Caco-2 (cell line): Measurements from ENCODE around the gene BLTP2. TPM values are rescaled to one million over a fixed set of nuclear protein-coding genes. Genes with fewer than 3 reads are reported as not detected.
"Not testable (repeated sequence)": the region's sequence is repeated elsewhere in the genome, so short reads cannot be mapped to it uniquely, and the experiment has no call there.

Experiments used
- BruUV-seq: library from RNA; stranded (reverse); fragments of 400-500 nt; replicated peaks from 2 replicates; lab custom pipeline; 2021; lab: Mats Ljungman, UMichigan
- CTCF ChIA-PET: fragments of 300-600 bp; sonication (Branson Sonifier 250); formaldehyde crosslinking; loops from one replicate; lab custom pipeline; 2022; ENCODE audit warnings: antibody characterized with exemption; lab: Charles Lee
- POLR2A ChIA-PET: fragments of 300-600 bp; sonication (Branson Sonifier 250); formaldehyde crosslinking; loops from one replicate; lab custom pipeline; 2022; ENCODE audit warnings: antibody characterized with exemption; lab: Charles Lee
- DNase-seq, 2 experiments: peaks; one replicate each; pipeline versions ENCODE4 v3.0.0 to v3.0.0-alpha.2; 2020 to 2022
- H3K27me3 ChIP-seq: replicated peaks from 2 replicates; pipeline ENCODE4 v1.6.0; 2011; ENCODE audit warnings: low read length; ENCODE audit not compliant: control insufficient read depth, insufficient read depth
- H3K36me3 ChIP-seq: 2 replicates; pipeline ENCODE4 v1.5.1; 2011; ENCODE audit warnings: low read length; ENCODE audit not compliant: control insufficient read depth, insufficient read depth
- H3K4me1 ChIP-seq: fragments of 250-450 bp; sonication (Bioruptor Pico); 2 replicates; pipeline ENCODE4 v1.5.1; 2020; ENCODE audit warnings: mild to moderate bottlenecking
- H3K4me3 ChIP-seq: 2 replicates; pipeline ENCODE4 v1.5.1; 2011; ENCODE audit warnings: low read depth, mild to moderate bottlenecking, control low read depth, low read length
- H3K9me3 ChIP-seq: fragments of 250-450 bp; sonication (Bioruptor Pico); 2 replicates; pipeline ENCODE4 v1.5.1; 2020; ENCODE audit warnings: mild to moderate bottlenecking, moderate library complexity
- H3K27ac Mint-ChIP-seq: one replicate; pipeline ENCODE4 v1.8.0; 2022; ENCODE audit warnings: mixed read lengths; ENCODE audit not compliant: unreplicated experiment
- H3K27me3 Mint-ChIP-seq: one replicate; pipeline ENCODE4 v1.8.0; 2022; ENCODE audit warnings: mixed read lengths; ENCODE audit not compliant: insufficient read depth, unreplicated experiment
- H3K36me3 Mint-ChIP-seq: one replicate; pipeline ENCODE4 v1.8.0; 2022; ENCODE audit warnings: mild to moderate bottlenecking, mixed read lengths; ENCODE audit not compliant: insufficient read depth, unreplicated experiment
- H3K4me1 Mint-ChIP-seq: one replicate; pipeline ENCODE4 v1.8.0; 2022; ENCODE audit warnings: low read depth, mixed read lengths; ENCODE audit not compliant: unreplicated experiment
- H3K4me3 Mint-ChIP-seq: one replicate; pipeline ENCODE4 v1.8.0; 2022; ENCODE audit warnings: mild to moderate bottlenecking, moderate library complexity, mixed read lengths; ENCODE audit not compliant: unreplicated experiment
- H3K9me3 Mint-ChIP-seq: one replicate; pipeline ENCODE4 v1.8.0; 2022; ENCODE audit warnings: mixed read lengths; ENCODE audit not compliant: unreplicated experiment
- intact Hi-C: fragments of 100-400 bp; cut with micrococcal nuclease; formaldehyde crosslinking; loops from one replicate; pipeline ENCODE4 v1.10.0; 2022; ENCODE audit not compliant: unreplicated experiment
- total RNA-seq: library from RNA; stranded (reverse); gene quantifications from 2 replicates; pipeline ENCODE4 v1.2.3, GENCODE V29; 2022
- TF ChIP-seq, protein P1 (sequence below), 2 experiments: fragments of 200-600 bp in 1 of 2; IDR thresholded peaks; 1 replicate in 1 of 2; 2 replicates in 1 of 2; pipeline versions ENCODE4 v1.5.1 to v1.8.0; 2011 to 2022; ENCODE audit warnings: antibody characterized with exemption in 1 of 2, control low read depth in 1 of 2, inconsistent platforms in 1 of 2, low read depth in 1 of 2, low read length in 1 of 2, mild to moderate bottlenecking in 1 of 2, moderate library complexity in 1 of 2; ENCODE audit not compliant: insufficient read depth in 1 of 2, severe bottlenecking in 1 of 2, unreplicated experiment in 1 of 2

Gene BLTP2
- total RNA-seq, 1 experiment from 2014 or later: 154 TPM

DNA sequence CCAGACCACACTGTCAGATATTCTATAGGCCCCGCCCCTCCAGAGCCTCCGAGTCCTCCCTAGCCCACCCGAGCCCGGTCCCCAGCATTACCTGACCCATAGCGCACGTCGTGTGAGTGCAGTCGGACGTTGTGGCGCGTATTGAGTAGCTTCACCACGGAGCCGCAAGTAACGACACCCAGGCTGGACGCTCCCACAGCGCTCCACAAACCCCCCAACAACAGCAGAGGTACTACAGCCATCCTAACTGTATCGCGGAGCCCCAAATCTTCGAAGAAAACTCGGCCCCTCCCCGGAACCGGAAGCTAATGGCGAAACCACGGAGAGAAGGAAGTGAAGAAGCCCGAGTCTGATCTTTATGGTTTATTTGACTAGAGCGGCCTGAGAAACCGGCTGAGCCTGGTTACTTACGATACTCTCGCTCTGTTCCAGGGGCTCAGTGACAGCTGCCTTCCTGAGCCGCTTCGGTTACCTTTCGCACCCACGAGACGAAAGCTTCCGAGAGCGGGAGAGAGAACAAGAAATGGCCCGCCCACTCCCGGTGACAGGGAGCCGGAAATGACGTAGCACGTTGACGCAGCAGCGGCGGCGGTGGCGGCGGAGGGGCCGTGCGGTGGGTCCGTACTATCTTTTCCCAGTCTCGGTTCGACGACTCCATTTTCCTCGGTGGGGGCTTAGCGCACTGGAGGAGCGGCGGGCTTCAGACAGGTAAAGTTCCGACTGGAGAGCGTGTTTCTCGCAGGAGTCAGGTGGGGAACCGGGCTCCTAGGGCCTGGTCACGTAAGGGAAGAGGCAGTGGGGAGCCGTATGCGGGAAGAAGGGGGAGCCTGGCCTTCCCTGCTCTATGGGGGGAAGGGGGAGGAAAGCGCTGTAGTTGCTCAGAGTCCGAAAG lies 16.9 kb upstream of the BLTP2 start, which contains the start of the genes SDF2 and SUPT6H:
Gene SDF2, minus strand, starts transcription at position 272 of the 892 bp plus-strand sequence. Its CDS starts 30 bp downstream, at position 242.
Gene SUPT6H, plus strand, starts transcription at position 571 of the 892 bp plus-strand sequence. CDS start 11,197 bp downstream, outside the sequence.
- Histone ChIP-seq H3K27me3 (no peaks in the 10 kb centered on the region), H3K4me3 (peak within 1 kb of the TSS; percentile 80), H3K4me1 (peaks cover 14% of the 10 kb centered on the region; the same call in 1 of the 2 replicates), H3K9me3 (no peaks in the 10 kb centered on the region), H3K36me3 (peaks cover 2% of the 10 kb centered on the region; the same call in 1 of the 2 replicates)
- Mint-ChIP-seq H3K27me3 (no peaks in the 10 kb centered on the region), H3K9me3 (no peaks in the 10 kb centered on the region), H3K4me3 (peak within 1 kb of the TSS; percentile 89), H3K4me1 (peaks cover 31% of the 10 kb centered on the region), H3K27ac (peak within 1 kb of the TSS; percentile 95), H3K36me3 (peaks cover 71% of the 10 kb centered on the region)
- ChIA-PET POLR2A (interaction anchor here (0.6 to 2.2 kb wide), 20 partner anchors 9 to 290 kb away, joined by 3 to 27 read pairs (median 5); partner anchors contain the start of genes ALDOC, BLTP2, FAM222B and NEK8), CTCF (interaction anchor here (0.9 to 2.5 kb wide), 7 partner anchors 9 to 88 kb away, joined by 3 to 26 read pairs (median 5); partner anchors contain the start of genes BLTP2, RPL23A and TLCD1)
- intact Hi-C loops: loop anchor here (1.0 kb wide), 2 partner anchors 17 to 36 kb away; partner anchors contain the start of gene BLTP2
- BruUV-seq: no TSS peak
- TF ChIP-seq, protein P1, sequence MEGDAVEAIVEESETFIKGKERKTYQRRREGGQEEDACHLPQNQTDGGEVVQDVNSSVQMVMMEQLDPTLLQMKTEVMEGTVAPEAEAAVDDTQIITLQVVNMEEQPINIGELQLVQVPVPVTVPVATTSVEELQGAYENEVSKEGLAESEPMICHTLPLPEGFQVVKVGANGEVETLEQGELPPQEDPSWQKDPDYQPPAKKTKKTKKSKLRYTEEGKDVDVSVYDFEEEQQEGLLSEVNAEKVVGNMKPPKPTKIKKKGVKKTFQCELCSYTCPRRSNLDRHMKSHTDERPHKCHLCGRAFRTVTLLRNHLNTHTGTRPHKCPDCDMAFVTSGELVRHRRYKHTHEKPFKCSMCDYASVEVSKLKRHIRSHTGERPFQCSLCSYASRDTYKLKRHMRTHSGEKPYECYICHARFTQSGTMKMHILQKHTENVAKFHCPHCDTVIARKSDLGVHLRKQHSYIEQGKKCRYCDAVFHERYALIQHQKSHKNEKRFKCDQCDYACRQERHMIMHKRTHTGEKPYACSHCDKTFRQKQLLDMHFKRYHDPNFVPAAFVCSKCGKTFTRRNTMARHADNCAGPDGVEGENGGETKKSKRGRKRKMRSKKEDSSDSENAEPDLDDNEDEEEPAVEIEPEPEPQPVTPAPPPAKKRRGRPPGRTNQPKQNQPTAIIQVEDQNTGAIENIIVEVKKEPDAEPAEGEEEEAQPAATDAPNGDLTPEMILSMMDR (IDR thresholded peaks at IDR 0.05; ENCODE audit: insufficient read depth in 1 of 2, low read depth in 1 of 2, low read length in 1 of 2, severe bottlenecking in 1 of 2, unreplicated experiment in 1 of 2): no peak
- DNase-seq: peak; percentile 91 to 94

DNA sequence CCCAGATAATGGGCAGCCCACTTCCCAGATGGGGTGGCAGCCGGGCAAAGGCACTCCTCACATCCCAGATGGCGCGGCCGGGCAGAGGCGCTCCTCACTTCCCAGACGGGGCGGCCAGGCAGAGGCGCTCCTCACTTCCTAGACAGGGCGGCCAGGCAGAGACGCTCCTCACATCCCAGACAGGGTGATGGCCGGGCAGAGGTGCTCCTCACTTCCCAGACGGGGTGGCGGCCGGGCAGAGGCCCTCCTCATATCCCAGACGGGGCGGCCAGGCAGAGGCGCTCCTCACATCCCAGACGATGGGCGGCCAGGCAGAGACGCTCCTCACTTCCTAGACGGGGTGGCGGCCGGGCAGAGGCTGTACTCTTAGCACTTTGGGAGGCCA lies 14.5 kb upstream of the BLTP2 start:
- Mint-ChIP-seq H3K36me3 (peaks cover 78% of the 10 kb centered on the region), H3K4me3 (peak overlapping the region; percentile 89), H3K4me1 (peaks cover 23% of the 10 kb centered on the region)
- H3K27ac Mint-ChIP-seq, CTCF ChIA-PET, POLR2A ChIA-PET, H3K36me3 ChIP-seq, BruUV-seq, H3K9me3 Mint-ChIP-seq, H3K27me3 ChIP-seq, H3K27me3 Mint-ChIP-seq, H3K9me3 ChIP-seq, intact Hi-C loops, H3K4me3 ChIP-seq: not testable (repeated sequence)
- H3K4me1 ChIP-seq: peaks cover 14% of the 10 kb centered on the region; the same call in 1 of the 2 replicates
- DNase-seq: peak in 1 of 2 experiments; percentile 32

DNA sequence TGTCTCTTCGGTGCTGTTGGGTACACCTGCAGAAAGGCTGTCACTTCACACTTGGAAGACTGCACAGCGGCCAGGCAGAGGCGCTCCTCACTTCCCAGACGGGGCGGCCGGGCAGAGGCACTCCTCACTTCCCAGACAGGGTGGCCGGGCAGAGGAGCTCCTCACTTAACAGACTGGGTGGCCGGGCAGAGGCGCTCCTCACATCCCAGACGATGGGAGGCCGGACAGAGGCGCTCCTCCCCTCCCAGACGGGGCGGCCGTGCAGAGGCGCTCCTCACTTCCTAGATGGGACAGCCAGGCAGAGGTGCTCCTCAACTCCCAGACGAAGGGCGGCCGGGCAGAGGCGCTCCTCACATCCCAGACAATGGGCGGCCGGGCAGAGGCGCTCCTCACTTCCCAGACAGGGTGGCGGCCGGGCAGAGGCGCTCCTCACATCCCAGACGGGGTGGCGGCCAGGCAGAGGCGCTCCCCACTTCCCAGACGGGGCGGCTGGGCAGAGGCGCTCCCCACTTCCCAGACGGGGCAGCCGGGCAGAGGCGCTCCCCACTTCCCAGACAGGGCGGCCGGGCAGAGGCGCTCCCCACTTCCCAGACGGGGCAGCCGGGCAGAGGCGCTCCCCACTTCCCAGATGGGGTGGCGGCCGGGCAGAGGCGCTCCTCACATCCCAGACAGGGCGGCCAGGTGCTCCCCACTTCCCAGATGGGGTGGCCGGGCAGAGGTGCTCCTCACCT lies 14.0 kb upstream of the BLTP2 start:
- BruUV-seq, DNase-seq, H3K27me3 Mint-ChIP-seq, POLR2A ChIA-PET, H3K9me3 ChIP-seq, H3K36me3 ChIP-seq, H3K4me3 ChIP-seq, H3K9me3 Mint-ChIP-seq, CTCF ChIA-PET, H3K4me3 Mint-ChIP-seq, H3K27ac Mint-ChIP-seq, intact Hi-C loops, H3K27me3 ChIP-seq: not testable (repeated sequence)
- H3K4me1 ChIP-seq: peaks cover 14% of the 10 kb centered on the region; the same call in 1 of the 2 replicates
- Mint-ChIP-seq H3K4me1 (peaks cover 18% of the 10 kb centered on the region), H3K36me3 (peaks cover 77% of the 10 kb centered on the region)

- H3K27me3 ChIP-seq, H3K36me3 ChIP-seq, intact Hi-C loops, H3K27ac Mint-ChIP-seq, H3K27me3 Mint-ChIP-seq, POLR2A ChIA-PET, BruUV-seq, H3K4me3 Mint-ChIP-seq, H3K4me3 ChIP-seq, H3K9me3 Mint-ChIP-seq, H3K9me3 ChIP-seq, DNase-seq, CTCF ChIA-PET: not testable (repeated sequence)
- peaks cover 77% of the 10 kb centered on the region for H3K36me3 Mint-ChIP-seq
- peaks cover 12% of the 10 kb centered on the region for H3K4me1 Mint-ChIP-seq
- H3K4me1 ChIP-seq: peaks cover 13% of the 10 kb centered on the region; the same call in 1 of the 2 replicates
Measured at GRCh38 chr17:28658342-28658741, 13.4 kb upstream of the BLTP2 start.
